ENCODE results near the gene PTPRO. TPM values are rescaled to one million over a fixed set of nuclear protein-coding genes. Genes with fewer than 3 reads are reported as not detected.

The PTPRO gene
- polyA plus RNA-seq, 1 experiment = 0.23 TPM

DNA sequence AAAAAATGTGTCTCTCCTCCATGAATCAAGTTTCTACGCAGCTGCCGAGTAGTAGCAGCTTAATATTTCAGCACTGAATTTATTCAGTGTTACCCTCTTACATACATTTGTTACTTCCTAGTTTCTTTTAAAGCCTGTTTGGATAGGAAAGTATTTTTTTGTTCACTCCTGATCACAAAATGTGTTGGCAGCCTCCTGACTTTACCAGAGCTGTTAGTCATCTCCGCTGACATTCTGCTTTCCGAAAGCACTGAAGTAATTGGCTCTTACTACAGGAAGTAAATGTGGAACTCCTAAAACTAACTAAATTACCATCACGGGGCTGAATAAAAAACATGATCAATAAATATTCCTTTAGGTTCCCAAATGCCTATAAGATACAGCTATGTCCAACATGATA is 241.4 kb downstream of the PTPRO start:
- no peaks in the 10 kb centered on the region for H3K27me3 ChIP-seq (ENCODE audit: control insufficient read depth, insufficient read depth, low read length)
- H3K4me3 ChIP-seq (ENCODE audit: low read depth, low read length) = no peak overlapping the region
- POLR2A ChIA-PET = interaction anchor here (0.6 kb wide), 1 partner anchor 9 kb away, joined by 3 read pairs; no protein-coding TSS in a partner anchor
- no peaks in the 10 kb centered on the region for H3K36me3 ChIP-seq (ENCODE audit: control insufficient read depth, insufficient read depth, low read length)
- CTCF ChIA-PET = no interaction called here
- no peak for DNase-seq (ENCODE audit: low read depth)
- TF ChIP-seq CTCF (IDR thresholded peaks at IDR 0.05; ENCODE audit: insufficient read depth, low read depth, low read length) = no peak

- no peaks in the 10 kb centered on the region for H3K27me3 ChIP-seq (ENCODE audit: control insufficient read depth, insufficient read depth, low read length)
- no peak for DNase-seq (ENCODE audit: low read depth)
- CTCF ChIA-PET = interaction anchor here (1.1 to 2.5 kb wide), 5 partner anchors 9 to 47 kb away, joined by 3 to 13 read pairs (median 3); no protein-coding TSS in a partner anchor
- no peaks in the 10 kb centered on the region for H3K36me3 ChIP-seq (ENCODE audit: control insufficient read depth, insufficient read depth, low read length)
- TF ChIP-seq CTCF (IDR thresholded peaks at IDR 0.05; ENCODE audit: insufficient read depth, low read depth, low read length) = no peak
- H3K4me3 ChIP-seq (ENCODE audit: low read depth, low read length) = no peak overlapping the region
- POLR2A ChIA-PET = interaction anchor here (0.7 kb wide), 1 partner anchor 803 kb away, joined by 3 read pairs; no protein-coding TSS in a partner anchor
These were observed 252.0 kb downstream of the PTPRO start for GRCh38 chr12:15574353-15574752.

DNA sequence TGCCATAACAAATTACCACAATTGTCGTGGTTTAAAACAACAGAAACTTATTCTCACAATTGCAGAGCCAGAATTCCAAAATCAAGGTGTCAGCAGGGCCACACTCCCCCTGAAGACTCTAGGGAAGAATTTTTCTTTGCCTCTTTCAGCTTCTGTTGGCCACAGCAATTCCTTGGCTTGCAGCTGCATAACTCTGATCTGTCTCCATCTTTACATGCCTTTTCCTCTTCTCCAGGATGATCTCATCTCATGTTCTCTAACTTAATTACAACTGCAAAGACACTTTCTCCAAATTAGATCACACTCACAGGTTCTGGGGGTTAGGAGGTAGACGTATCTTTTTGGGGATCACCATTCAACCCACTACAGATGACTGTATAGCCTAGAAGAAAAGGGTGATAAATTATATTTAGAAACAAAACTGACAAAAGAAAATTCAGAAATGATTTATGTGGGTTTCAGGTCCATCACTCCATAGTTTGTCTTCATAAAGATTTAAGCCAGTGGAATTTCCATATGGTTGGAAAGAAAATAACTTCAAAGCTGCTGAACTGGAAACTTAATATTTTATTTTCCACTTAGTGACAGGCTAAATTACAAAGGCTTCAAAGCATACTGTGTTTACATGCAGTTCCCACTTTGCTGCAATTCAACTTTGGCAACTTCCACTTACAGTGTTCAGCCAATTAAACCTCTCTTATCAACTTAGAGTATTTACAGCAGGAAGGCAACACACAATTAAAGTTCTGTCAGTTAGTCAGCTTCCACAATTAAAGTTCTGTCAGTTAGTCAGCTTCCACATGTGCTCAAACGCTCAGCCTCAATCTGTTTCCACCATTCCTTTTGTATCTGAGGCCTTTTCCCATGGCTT is 253.6 kb downstream of the PTPRO start:
- no peak for TF ChIP-seq CTCF (IDR thresholded peaks at IDR 0.05; ENCODE audit: insufficient read depth, low read depth, low read length)
- Histone ChIP-seq H3K27me3 (ENCODE audit: control insufficient read depth, insufficient read depth, low read length) (no peaks in the 10 kb centered on the region), H3K4me3 (ENCODE audit: low read depth, low read length) (no peak overlapping the region), H3K36me3 (ENCODE audit: control insufficient read depth, insufficient read depth, low read length) (no peaks in the 10 kb centered on the region)
- DNase-seq (ENCODE audit: low read depth) = no peak
- ChIA-PET POLR2A (no interaction called here), CTCF (interaction anchor here (0.7 to 2.5 kb wide), 2 partner anchors 43 to 49 kb away, joined by 3 to 13 read pairs; no protein-coding TSS in a partner anchor)

GRCh38 chr12:15580431-15580830 is 258.1 kb downstream of the PTPRO start:
- H3K36me3 ChIP-seq (ENCODE audit: control insufficient read depth, insufficient read depth, low read length) = no peaks in the 10 kb centered on the region
- POLR2A ChIA-PET = interaction anchor here (0.7 kb wide), 1 partner anchor 82 kb away, joined by 4 read pairs; no protein-coding TSS in a partner anchor
- CTCF ChIA-PET = interaction anchor here (0.8 to 11.5 kb wide), 2 partner anchors 16 to 45 kb away, joined by 4 to 254 read pairs; no protein-coding TSS in a partner anchor
- no peaks in the 10 kb centered on the region for H3K27me3 ChIP-seq (ENCODE audit: control insufficient read depth, insufficient read depth, low read length)
- no peak for TF ChIP-seq CTCF (IDR thresholded peaks at IDR 0.05; ENCODE audit: insufficient read depth, low read depth, low read length)
- no peak overlapping the region for H3K4me3 ChIP-seq (ENCODE audit: low read depth, low read length)
- no peak for DNase-seq (ENCODE audit: low read depth)

DNA sequence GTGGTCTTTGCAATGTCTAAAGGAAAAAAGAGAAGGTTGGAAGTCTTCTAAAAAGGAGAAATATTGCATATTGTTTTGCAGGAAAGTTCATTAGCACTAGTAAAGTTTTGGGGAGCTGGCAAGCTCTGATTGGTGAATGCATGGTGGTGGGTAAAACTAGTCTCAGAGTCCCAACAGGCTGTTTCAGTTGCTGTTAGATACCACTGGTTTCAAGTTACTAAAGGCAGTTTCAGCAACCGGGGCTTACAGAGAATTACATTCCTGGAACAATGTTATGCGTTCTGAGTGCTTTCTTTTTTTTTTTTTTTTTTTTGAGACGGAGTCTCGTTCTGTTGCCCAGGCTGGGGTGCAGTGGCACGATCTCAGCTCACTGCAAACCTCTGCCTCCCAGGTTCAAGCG is 258.7 kb downstream of the PTPRO start:
- no peaks in the 10 kb centered on the region for H3K36me3 ChIP-seq (ENCODE audit: control insufficient read depth, insufficient read depth, low read length)
- ChIA-PET POLR2A (interaction anchor here (0.7 kb wide), 2 partner anchors 81 to 292 kb away, joined by 4 to 11 read pairs; no protein-coding TSS in a partner anchor), CTCF (interaction anchor here (11.5 kb wide), 1 partner anchor 45 kb away, joined by 254 read pairs; no protein-coding TSS in a partner anchor)
- H3K4me3 ChIP-seq (ENCODE audit: low read depth, low read length) = no peak overlapping the region
- no peak for TF ChIP-seq CTCF (IDR thresholded peaks at IDR 0.05; ENCODE audit: insufficient read depth, low read depth, low read length)
- no peak for DNase-seq (ENCODE audit: low read depth)
- H3K27me3 ChIP-seq (ENCODE audit: control insufficient read depth, insufficient read depth, low read length) = no peaks in the 10 kb centered on the region
